Astrocyte (in vitro differentiated cells and primary cell): ENCODE measurements around the gene LDB1. TPM values are rescaled to one million over a fixed set of nuclear protein-coding genes. Genes with fewer than 3 reads are reported as not detected.

Source experiments
- DNase-seq: peaks from one replicate; pipeline ENCODE4 v3.0.0-alpha.2; 2010; ENCODE audit warnings: low read depth
- FAIRE-seq: peaks from 2 replicates; lab custom pipeline; 2011; peaks lifted over from hg19 to GRCh38; lab: Jason Lieb, UNC
- H2AFZ ChIP-seq: 2 replicates; pipeline ENCODE4 v1.6.0; 2012; ENCODE audit warnings: low read depth, low read length, inconsistent platforms
- H3K27ac ChIP-seq: 2 replicates; pipeline ENCODE4 v1.5.1; 2011; ENCODE audit warnings: low read depth, low read length, inconsistent platforms
- H3K27me3 ChIP-seq: 2 replicates; pipeline ENCODE4 v1.6.0; 2011; ENCODE audit warnings: low read length, inconsistent platforms; ENCODE audit not compliant: insufficient read depth
- H3K36me3 ChIP-seq: 2 replicates; pipeline ENCODE4 v1.5.1; 2011; ENCODE audit warnings: low read length, inconsistent platforms; ENCODE audit not compliant: insufficient read depth
- H3K4me1 ChIP-seq: 2 replicates; pipeline ENCODE4 v1.5.1; 2011; ENCODE audit warnings: low read length, inconsistent platforms; ENCODE audit not compliant: insufficient read depth
- H3K4me2 ChIP-seq: 2 replicates; pipeline ENCODE4 v1.6.0; 2012; ENCODE audit warnings: low read length, inconsistent platforms
- H3K4me3 ChIP-seq: 2 replicates; pipeline ENCODE4 v1.5.1; 2011; ENCODE audit warnings: low read depth, mild to moderate bottlenecking, low read length, inconsistent platforms; ENCODE audit not compliant: insufficient read depth
- H3K79me2 ChIP-seq: 2 replicates; pipeline ENCODE4 v1.6.0; 2012; ENCODE audit warnings: mild to moderate bottlenecking, low read length, inconsistent platforms; ENCODE audit not compliant: insufficient read depth
- H3K9ac ChIP-seq: 2 replicates; pipeline ENCODE4 v1.6.0; 2012; ENCODE audit warnings: mild to moderate bottlenecking, low read length, inconsistent platforms
- H3K9me3 ChIP-seq: 2 replicates; pipeline ENCODE4 v1.5.1; 2012; ENCODE audit warnings: low read depth, mild to moderate bottlenecking, low read length, inconsistent platforms; ENCODE audit not compliant: insufficient read depth
- H4K20me1 ChIP-seq: 2 replicates; pipeline ENCODE4 v1.6.0; 2012; ENCODE audit warnings: low read length, inconsistent platforms; ENCODE audit not compliant: insufficient read depth
- H3K27ac Mint-ChIP-seq: one replicate; pipeline ENCODE4 v1.8.0; 2021; ENCODE audit warnings: mild to moderate bottlenecking, mixed read lengths; ENCODE audit not compliant: unreplicated experiment
- H3K27me3 Mint-ChIP-seq: one replicate; pipeline ENCODE4 v1.8.0; 2021; ENCODE audit warnings: low read depth, mixed read lengths; ENCODE audit not compliant: unreplicated experiment
- H3K36me3 Mint-ChIP-seq: one replicate; pipeline ENCODE4 v1.8.0; 2021; ENCODE audit warnings: low read depth, mixed read lengths; ENCODE audit not compliant: unreplicated experiment
- H3K4me1 Mint-ChIP-seq: one replicate; pipeline ENCODE4 v1.8.0; 2021; ENCODE audit warnings: low read depth, mixed read lengths; ENCODE audit not compliant: unreplicated experiment
- H3K4me3 Mint-ChIP-seq: one replicate; pipeline ENCODE4 v1.8.0; 2021; ENCODE audit warnings: mild to moderate bottlenecking, moderate library complexity, mixed read lengths; ENCODE audit not compliant: unreplicated experiment
- H3K9me3 Mint-ChIP-seq: one replicate; pipeline ENCODE4 v1.8.0; 2021; ENCODE audit warnings: mild to moderate bottlenecking, mixed read lengths; ENCODE audit not compliant: unreplicated experiment
- EZH2 ChIP-seq: IDR thresholded peaks from 2 replicates; pipeline ENCODE4 v1.6.1; 2012; ENCODE audit warnings: mild to moderate bottlenecking, low read length, inconsistent platforms; ENCODE audit not compliant: insufficient read depth
- total RNA-seq: library from RNA; stranded (reverse); gene quantifications from 2 replicates; pipeline ENCODE4 v1.2.1, GENCODE V29; 2021
- TF ChIP-seq, protein P1 (sequence below): IDR thresholded peaks from 2 replicates; pipeline ENCODE4 v1.5.1; 2011; ENCODE audit warnings: low read depth, mild to moderate bottlenecking, inconsistent platforms, low read length, moderate library complexity; ENCODE audit not compliant: insufficient read depth

Gene LDB1
- total RNA-seq, 1 donor from 2014 or later = 134 TPM

GRCh38 chr10:102117391-102118159 is 2.6 kb downstream of the LDB1 start:
- H3K9ac ChIP-seq = peak overlapping the region; percentile 89

GRCh38 chr10:102116656-102117055 is 3.5 kb downstream of the LDB1 start:
- no peak for DNase-seq
- Histone ChIP-seq H3K27me3 (no peaks in the 10 kb centered on the region), H3K4me3 (no peak overlapping the region), H3K4me2 (peak overlapping the region; percentile 99), H3K79me2 (peaks cover 80% of the 10 kb centered on the region), H3K4me1 (peaks cover 67% of the 10 kb centered on the region), H2AFZ (no peak overlapping the region), H3K9ac (no peak overlapping the region), H3K36me3 (no peaks in the 10 kb centered on the region), H3K9me3 (no peaks in the 10 kb centered on the region), H3K27ac (peak overlapping the region; percentile 52), H4K20me1 (peaks cover 32% of the 10 kb centered on the region)
- FAIRE-seq = no peak
- Mint-ChIP-seq H3K4me1 (peaks cover 46% of the 10 kb centered on the region), H3K36me3 (peaks cover 7% of the 10 kb centered on the region), H3K4me3 (peak overlapping the region; percentile 66), H3K27me3 (no peaks in the 10 kb centered on the region), H3K27ac (peak overlapping the region; percentile 70), H3K9me3 (no peaks in the 10 kb centered on the region)
- no peak for TF ChIP-seq EZH2
- TF ChIP-seq, protein P1, sequence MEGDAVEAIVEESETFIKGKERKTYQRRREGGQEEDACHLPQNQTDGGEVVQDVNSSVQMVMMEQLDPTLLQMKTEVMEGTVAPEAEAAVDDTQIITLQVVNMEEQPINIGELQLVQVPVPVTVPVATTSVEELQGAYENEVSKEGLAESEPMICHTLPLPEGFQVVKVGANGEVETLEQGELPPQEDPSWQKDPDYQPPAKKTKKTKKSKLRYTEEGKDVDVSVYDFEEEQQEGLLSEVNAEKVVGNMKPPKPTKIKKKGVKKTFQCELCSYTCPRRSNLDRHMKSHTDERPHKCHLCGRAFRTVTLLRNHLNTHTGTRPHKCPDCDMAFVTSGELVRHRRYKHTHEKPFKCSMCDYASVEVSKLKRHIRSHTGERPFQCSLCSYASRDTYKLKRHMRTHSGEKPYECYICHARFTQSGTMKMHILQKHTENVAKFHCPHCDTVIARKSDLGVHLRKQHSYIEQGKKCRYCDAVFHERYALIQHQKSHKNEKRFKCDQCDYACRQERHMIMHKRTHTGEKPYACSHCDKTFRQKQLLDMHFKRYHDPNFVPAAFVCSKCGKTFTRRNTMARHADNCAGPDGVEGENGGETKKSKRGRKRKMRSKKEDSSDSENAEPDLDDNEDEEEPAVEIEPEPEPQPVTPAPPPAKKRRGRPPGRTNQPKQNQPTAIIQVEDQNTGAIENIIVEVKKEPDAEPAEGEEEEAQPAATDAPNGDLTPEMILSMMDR = no peak

More at GRCh38 chr10:102117391-102118159, 2.6 kb downstream of the LDB1 start:
- peak overlapping the region; percentile 91 for H3K4me3 Mint-ChIP-seq
- FAIRE-seq = no peak
- H2AFZ ChIP-seq = no peak overlapping the region
- peaks cover 70% of the 10 kb centered on the region for H3K79me2 ChIP-seq
- H3K36me3 ChIP-seq = no peaks in the 10 kb centered on the region
- no peaks in the 10 kb centered on the region for H3K27me3 ChIP-seq
- TF ChIP-seq EZH2 = no peak
- TF ChIP-seq, protein P1 = peak; percentile 11
- H3K27ac Mint-ChIP-seq = peak overlapping the region; percentile 95
- peak overlapping the region; percentile 19 for H3K4me3 ChIP-seq
- peaks cover 67% of the 10 kb centered on the region for H3K4me1 ChIP-seq
- H3K4me1 Mint-ChIP-seq = peaks cover 50% of the 10 kb centered on the region
- H3K27ac ChIP-seq = peak overlapping the region; percentile 52
- peaks cover 4% of the 10 kb centered on the region for H3K36me3 Mint-ChIP-seq
- H3K27me3 Mint-ChIP-seq = no peaks in the 10 kb centered on the region
- H3K4me2 ChIP-seq = peak overlapping the region; percentile 99
- H3K9me3 ChIP-seq = no peaks in the 10 kb centered on the region
- peaks cover 23% of the 10 kb centered on the region for H4K20me1 ChIP-seq
- DNase-seq = peak; percentile 48
- H3K9me3 Mint-ChIP-seq = no peaks in the 10 kb centered on the region

DNA sequence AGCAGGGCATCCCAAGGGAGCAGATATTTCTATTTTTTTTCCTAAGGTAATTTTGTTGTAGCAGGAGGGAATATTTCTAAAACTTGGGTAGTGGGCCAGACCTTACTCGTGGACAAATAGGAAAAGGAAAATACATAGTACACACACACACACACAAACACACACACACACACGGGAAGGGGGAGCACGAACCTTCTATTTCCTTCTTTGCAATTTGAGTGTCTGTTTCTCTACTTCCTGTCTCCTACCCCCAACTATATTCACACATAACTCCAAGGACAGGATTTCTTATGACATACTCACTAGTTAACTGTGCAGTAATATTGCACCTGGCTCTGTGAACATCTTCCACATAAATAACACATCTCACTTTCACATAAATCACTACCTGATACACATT is 4.4 kb downstream of the LDB1 start:
- no peaks in the 10 kb centered on the region for H3K9me3 Mint-ChIP-seq
- no peaks in the 10 kb centered on the region for H3K27me3 Mint-ChIP-seq
- DNase-seq = no peak
- H3K9ac ChIP-seq = peak overlapping the region; percentile 73
- peaks cover 58% of the 10 kb centered on the region for H3K4me1 ChIP-seq
- TF ChIP-seq, protein P1 = no peak
- TF ChIP-seq EZH2 = no peak
- no peak overlapping the region for H2AFZ ChIP-seq
- H3K36me3 ChIP-seq = peaks cover 4% of the 10 kb centered on the region
- H3K4me2 ChIP-seq = peak overlapping the region; percentile 87
- H3K79me2 ChIP-seq = peaks cover 88% of the 10 kb centered on the region
- peaks cover 9% of the 10 kb centered on the region for H3K36me3 Mint-ChIP-seq
- no peak for FAIRE-seq
- peak overlapping the region; percentile 92 for H3K27ac Mint-ChIP-seq
- no peak overlapping the region for H3K4me3 ChIP-seq
- peak overlapping the region; percentile 88 for H3K4me3 Mint-ChIP-seq
- peaks cover 46% of the 10 kb centered on the region for H3K4me1 Mint-ChIP-seq
- peak overlapping the region; percentile 45 for H3K27ac ChIP-seq
- no peaks in the 10 kb centered on the region for H3K9me3 ChIP-seq
- H4K20me1 ChIP-seq = peaks cover 41% of the 10 kb centered on the region
- no peaks in the 10 kb centered on the region for H3K27me3 ChIP-seq
